Progenitor cell of endocrine pancreas (in vitro differentiated cells): Measurements from ENCODE around the gene FOXP3. TPM values are rescaled to one million over a fixed set of nuclear protein-coding genes. Genes with fewer than 3 reads are reported as not detected.

ENCODE experiments used
- DNase-seq: peaks from one replicate; pipeline ENCODE4 v3.0.0; 2021; ENCODE audit warnings: low spot score; ENCODE audit not compliant: unreplicated experiment
- H3K27ac Mint-ChIP-seq: 2 replicates; pipeline ENCODE4 v1.8.0; 2021; ENCODE audit warnings: mild to moderate bottlenecking, moderate library complexity, mixed read lengths
- H3K27me3 Mint-ChIP-seq: 2 replicates; pipeline ENCODE4 v1.8.0; 2021; ENCODE audit warnings: mixed read lengths
- H3K36me3 Mint-ChIP-seq: 2 replicates; pipeline ENCODE4 v1.8.0; 2022; ENCODE audit warnings: mixed read lengths; ENCODE audit not compliant: insufficient read depth
- H3K4me1 Mint-ChIP-seq: 2 replicates; pipeline ENCODE4 v1.8.0; 2021; ENCODE audit warnings: low read depth, mixed read lengths
- H3K4me3 Mint-ChIP-seq: 2 replicates; pipeline ENCODE4 v1.8.0; 2021; ENCODE audit warnings: low read depth, mild to moderate bottlenecking, moderate library complexity, mixed read lengths
- H3K9me3 Mint-ChIP-seq: 2 replicates; pipeline ENCODE4 v1.8.0; 2021; ENCODE audit warnings: low read depth, mixed read lengths
- total RNA-seq: library from RNA; stranded (reverse); gene quantifications from 2 replicates; pipeline ENCODE4 v1.2.1, GENCODE V29; 2021
- TF ChIP-seq, protein P1 (sequence below): fragments of 200-600 bp; sonication (generic); IDR thresholded peaks from one replicate; pipeline ENCODE4 v1.5.0; 2021; ENCODE audit warnings: antibody characterized with exemption, mild to moderate bottlenecking; ENCODE audit not compliant: unreplicated experiment

FOXP3 gene
- total RNA-seq, 1 donor from 2014 or later = 0.24 TPM

DNA sequence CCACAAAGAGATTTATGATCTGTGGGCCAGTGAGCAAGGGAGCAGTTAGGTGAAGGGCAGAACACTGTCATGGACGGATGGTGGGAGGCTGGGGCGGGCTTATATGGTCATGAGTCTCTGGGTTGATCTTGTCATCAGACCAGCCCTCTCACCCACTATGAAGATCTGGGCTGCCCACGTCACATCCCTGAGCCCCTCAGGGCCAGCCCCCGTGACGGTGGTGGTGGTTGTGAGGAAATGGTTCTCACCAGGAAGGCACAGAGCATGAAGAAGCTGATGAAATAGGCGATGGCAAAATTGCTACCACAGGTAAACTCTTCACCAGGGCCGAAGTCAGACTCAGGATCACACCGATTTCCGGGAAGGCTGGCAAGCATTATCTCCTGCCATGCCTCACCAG, 53.4 kb downstream of the FOXP3 start:
- Mint-ChIP-seq H3K4me1 (no peaks in the 10 kb centered on the region), H3K9me3 (peaks cover 26% of the 10 kb centered on the region), H3K4me3 (no peak overlapping the region), H3K27ac (no peak overlapping the region), H3K27me3 (peaks cover 15% of the 10 kb centered on the region), H3K36me3 (no peaks in the 10 kb centered on the region)
- DNase-seq = no peak
- TF ChIP-seq, protein P1, sequence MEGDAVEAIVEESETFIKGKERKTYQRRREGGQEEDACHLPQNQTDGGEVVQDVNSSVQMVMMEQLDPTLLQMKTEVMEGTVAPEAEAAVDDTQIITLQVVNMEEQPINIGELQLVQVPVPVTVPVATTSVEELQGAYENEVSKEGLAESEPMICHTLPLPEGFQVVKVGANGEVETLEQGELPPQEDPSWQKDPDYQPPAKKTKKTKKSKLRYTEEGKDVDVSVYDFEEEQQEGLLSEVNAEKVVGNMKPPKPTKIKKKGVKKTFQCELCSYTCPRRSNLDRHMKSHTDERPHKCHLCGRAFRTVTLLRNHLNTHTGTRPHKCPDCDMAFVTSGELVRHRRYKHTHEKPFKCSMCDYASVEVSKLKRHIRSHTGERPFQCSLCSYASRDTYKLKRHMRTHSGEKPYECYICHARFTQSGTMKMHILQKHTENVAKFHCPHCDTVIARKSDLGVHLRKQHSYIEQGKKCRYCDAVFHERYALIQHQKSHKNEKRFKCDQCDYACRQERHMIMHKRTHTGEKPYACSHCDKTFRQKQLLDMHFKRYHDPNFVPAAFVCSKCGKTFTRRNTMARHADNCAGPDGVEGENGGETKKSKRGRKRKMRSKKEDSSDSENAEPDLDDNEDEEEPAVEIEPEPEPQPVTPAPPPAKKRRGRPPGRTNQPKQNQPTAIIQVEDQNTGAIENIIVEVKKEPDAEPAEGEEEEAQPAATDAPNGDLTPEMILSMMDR = no peak

DNA sequence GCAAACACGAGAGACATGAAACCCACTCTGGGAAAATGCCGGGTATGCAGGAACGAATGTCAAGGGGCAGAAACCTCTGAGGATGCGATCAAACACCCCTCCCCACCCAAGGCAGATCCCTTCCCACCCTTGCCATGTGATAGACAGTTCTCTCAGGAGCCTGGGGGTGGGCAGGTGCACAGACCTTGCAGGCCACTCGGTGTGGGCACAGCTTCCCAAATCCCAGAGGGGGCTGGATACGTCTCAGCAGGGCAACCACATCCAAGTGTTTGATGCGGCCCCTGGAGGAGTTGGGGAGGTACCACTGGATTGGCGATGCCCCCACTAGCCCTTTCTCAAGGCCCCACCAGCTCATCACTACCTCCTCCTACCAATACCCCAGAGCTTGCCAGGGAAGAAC, 54.1 kb downstream of the FOXP3 start:
- no peaks in the 10 kb centered on the region for H3K36me3 Mint-ChIP-seq
- DNase-seq = no peak
- no peak overlapping the region for H3K4me3 Mint-ChIP-seq
- no peaks in the 10 kb centered on the region for H3K4me1 Mint-ChIP-seq
- H3K9me3 Mint-ChIP-seq = peaks cover 23% of the 10 kb centered on the region
- H3K27me3 Mint-ChIP-seq = peaks cover 15% of the 10 kb centered on the region
- TF ChIP-seq, protein P1 = no peak
- no peak overlapping the region for H3K27ac Mint-ChIP-seq

DNA sequence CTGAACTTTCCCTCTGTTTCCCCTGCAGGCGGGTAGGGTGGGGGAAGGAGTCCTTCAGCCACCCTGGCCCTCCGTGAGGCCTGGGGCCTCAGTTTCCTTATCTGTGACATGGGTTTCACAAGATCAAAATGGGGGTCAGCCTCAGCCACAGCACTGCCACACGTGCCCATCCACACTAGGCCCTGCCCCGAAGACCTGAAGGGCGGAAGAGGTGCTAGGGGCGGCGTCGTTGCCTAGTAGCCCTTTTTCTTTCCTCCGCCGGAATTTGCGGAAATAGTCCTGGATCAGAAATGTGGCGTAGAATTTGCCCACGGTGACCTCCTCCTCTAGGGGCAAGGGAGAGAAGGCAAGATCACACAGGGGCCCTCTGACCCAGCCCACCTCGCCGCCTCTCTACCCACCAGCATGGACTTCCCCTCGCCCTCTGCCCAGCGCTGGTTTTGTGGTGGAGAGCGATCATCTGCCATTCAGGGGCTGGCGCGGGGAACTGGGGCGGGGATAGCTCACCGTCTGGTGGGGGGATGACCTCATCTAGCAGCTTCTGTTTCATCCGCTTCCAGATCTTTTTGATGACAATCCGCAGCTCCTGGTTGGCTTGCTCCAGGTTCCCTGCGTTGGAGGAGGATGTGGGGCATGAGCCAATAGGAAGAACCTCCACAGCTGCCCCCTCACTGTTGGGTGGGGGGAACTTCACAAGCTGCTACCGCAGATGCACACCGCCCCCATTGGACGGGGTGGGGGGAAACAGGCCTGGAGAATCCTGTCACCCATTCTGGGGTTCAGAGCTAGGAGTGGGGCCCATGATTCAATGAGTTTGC, 54.9 kb downstream of the FOXP3 start:
- DNase-seq = no peak
- H3K4me1 Mint-ChIP-seq = no peaks in the 10 kb centered on the region
- TF ChIP-seq, protein P1 = no peak
- H3K36me3 Mint-ChIP-seq = no peaks in the 10 kb centered on the region
- H3K4me3 Mint-ChIP-seq = no peak overlapping the region
- H3K27me3 Mint-ChIP-seq = peaks cover 15% of the 10 kb centered on the region
- H3K9me3 Mint-ChIP-seq = peaks cover 18% of the 10 kb centered on the region
- no peak overlapping the region for H3K27ac Mint-ChIP-seq

DNA sequence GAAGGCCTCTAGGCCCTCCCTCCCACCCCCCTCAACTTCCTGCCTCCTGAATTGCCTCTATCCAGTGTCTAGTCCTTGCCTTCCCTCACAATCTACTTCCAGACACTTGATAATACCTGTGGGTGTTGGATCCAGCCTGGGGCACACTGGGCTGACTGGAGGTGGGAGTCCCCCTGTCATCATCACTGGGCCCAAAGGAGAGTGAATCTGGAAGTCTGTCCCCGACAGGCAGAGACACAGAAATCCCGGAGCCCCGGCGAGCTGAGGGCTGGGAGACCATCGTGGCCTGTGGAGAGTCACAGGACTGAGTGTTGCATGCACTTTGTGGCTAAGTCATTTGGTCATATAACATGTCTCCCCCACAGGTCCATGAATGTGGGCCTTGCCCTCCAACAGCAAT, 56.1 kb downstream of the FOXP3 start:
- H3K36me3 Mint-ChIP-seq = no peaks in the 10 kb centered on the region
- no peak overlapping the region for H3K27ac Mint-ChIP-seq
- H3K4me3 Mint-ChIP-seq = no peak overlapping the region
- H3K9me3 Mint-ChIP-seq = peaks cover 20% of the 10 kb centered on the region
- peaks cover 16% of the 10 kb centered on the region for H3K27me3 Mint-ChIP-seq
- TF ChIP-seq, protein P1 = no peak
- H3K4me1 Mint-ChIP-seq = no peaks in the 10 kb centered on the region
- DNase-seq = no peak

DNA sequence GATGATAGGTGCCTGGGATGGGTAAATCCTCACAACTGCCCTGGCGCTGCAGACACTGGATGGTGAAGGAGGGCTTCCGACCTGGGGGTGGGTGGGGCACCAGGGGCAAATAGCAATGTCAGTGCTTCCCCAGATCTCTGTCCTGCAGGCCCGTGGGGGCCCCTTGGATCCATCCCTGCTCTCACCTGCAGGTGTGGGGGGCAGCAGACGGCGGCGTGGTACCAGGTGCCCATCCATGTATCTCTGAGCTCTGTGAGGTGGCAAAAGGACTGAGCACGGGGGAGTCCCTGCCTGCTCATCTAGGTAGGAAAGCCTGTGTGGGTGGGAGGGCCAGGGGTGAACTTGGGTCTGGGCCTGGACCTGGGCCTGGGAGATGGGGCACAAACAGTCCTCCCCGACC, 58.0 kb downstream of the FOXP3 start:
- Mint-ChIP-seq H3K27me3 (peaks cover 9% of the 10 kb centered on the region), H3K36me3 (no peaks in the 10 kb centered on the region), H3K4me1 (no peaks in the 10 kb centered on the region), H3K27ac (no peak overlapping the region), H3K4me3 (no peak overlapping the region), H3K9me3 (peaks cover 6% of the 10 kb centered on the region)
- no peak for DNase-seq
- TF ChIP-seq, protein P1 = no peak
